Non-pigmented ciliary epithelial cell (primary cell): ENCODE results near the gene PARM1.

Experiments used
- DNase-seq: peaks from one replicate; pipeline ENCODE4 v3.0.0-alpha.2; 2010; ENCODE audit warnings: low read depth

The PARM1 gene

GRCh38 chr4:75030649-75031235 is 97.8 kb downstream of the PARM1 start:
- no peak for DNase-seq

GRCh38 chr4:75031775-75032174 is 98.9 kb downstream of the PARM1 start:
- DNase-seq = no peak

GRCh38 chr4:75034523-75034922 is 101.6 kb downstream of the PARM1 start:
- DNase-seq = no peak

GRCh38 chr4:75035321-75035720 is 102.4 kb downstream of the PARM1 start:
- no peak for DNase-seq

- no peak for DNase-seq
Measured at GRCh38 chr4:75036046-75036830, 103.3 kb downstream of the PARM1 start.

- DNase-seq = no peak
Measured at GRCh38 chr4:75037252-75037651, 104.3 kb downstream of the PARM1 start.

GRCh38 chr4:75038376-75038775 is 105.5 kb downstream of the PARM1 start:
- no peak for DNase-seq

- no peak for DNase-seq
Measured at GRCh38 chr4:75040703-75041102, 107.8 kb downstream of the PARM1 start.

- no peak for DNase-seq
Measured at GRCh38 chr4:75042601-75043208, 109.8 kb downstream of the PARM1 start.

- DNase-seq = no peak
Measured at GRCh38 chr4:75046226-75046625, 113.3 kb downstream of the PARM1 start.

- DNase-seq = no peak
Measured at GRCh38 chr4:75046641-75047040, 113.7 kb downstream of the PARM1 start.

GRCh38 chr4:75048208-75048879 is 115.4 kb downstream of the PARM1 start:
- DNase-seq = no peak

- no peak for DNase-seq
Measured at GRCh38 chr4:75051431-75051830, 118.5 kb downstream of the PARM1 start.

- DNase-seq = no peak
Measured at GRCh38 chr4:75053352-75053751, 120.4 kb downstream of the PARM1 start.

GRCh38 chr4:75054078-75054477 is 121.2 kb downstream of the PARM1 start:
- DNase-seq = no peak

- no peak for DNase-seq
Measured at GRCh38 chr4:75056277-75056676, 123.4 kb downstream of the PARM1 start.

- no peak for DNase-seq
Measured at GRCh38 chr4:75057369-75057768, 124.5 kb downstream of the PARM1 start.

- no peak for DNase-seq
Measured at GRCh38 chr4:75058486-75058885, 125.6 kb downstream of the PARM1 start.

GRCh38 chr4:75063433-75063832 is 130.5 kb downstream of the PARM1 start:
- DNase-seq = no peak

- no peak for DNase-seq
Measured at GRCh38 chr4:75065909-75066308, 133.0 kb downstream of the PARM1 start.

- no peak for DNase-seq
Measured at GRCh38 chr4:75069493-75070074, 136.7 kb downstream of the PARM1 start.

- DNase-seq = no peak
Measured at GRCh38 chr4:75071317-75071716, 138.4 kb downstream of the PARM1 start.
